Neural cell (in vitro differentiated cells): ENCODE data around the gene GNA12. TPM values are rescaled to one million over a fixed set of nuclear protein-coding genes. Genes with fewer than 3 reads are reported as not detected.

Experiments used
- H2AFZ ChIP-seq: fragments of 200-600, 300-800 bp; sonication (generic), shearing (Covaris generic); 2 replicates; pipeline ENCODE4 v1.6.0; 2014; ENCODE audit warnings: low read depth, mild to moderate bottlenecking, antibody characterized with exemption, low read length, moderate library complexity
- H3F3A ChIP-seq: fragments of 200-600 bp; shearing (Covaris generic); 2 replicates; pipeline ENCODE4 v1.6.1; 2016; ENCODE audit warnings: mild to moderate bottlenecking, moderate library complexity, mixed read lengths, antibody characterized with exemption, low read length; ENCODE audit not compliant: insufficient read depth, poor library complexity, severe bottlenecking
- H3K27ac ChIP-seq: fragments of 200-600, 300-800 bp; sonication (generic), shearing (Covaris generic); 2 replicates; pipeline ENCODE4 v1.5.1; 2014; ENCODE audit warnings: mild to moderate bottlenecking, low read length, moderate library complexity
- H3K27me3 ChIP-seq: fragments of 300-800, 200-600 bp; sonication (generic), shearing (Covaris generic); 2 replicates; pipeline ENCODE4 v1.6.0; 2014; ENCODE audit warnings: mild to moderate bottlenecking, low read depth, low read length, moderate library complexity; ENCODE audit not compliant: insufficient read depth
- H3K36me3 ChIP-seq: fragments of 300-800, 200-600 bp; sonication (generic), shearing (Covaris generic); 2 replicates; pipeline ENCODE4 v1.5.1; 2014; ENCODE audit warnings: mild to moderate bottlenecking, antibody characterized with exemption, low read length, moderate library complexity; ENCODE audit not compliant: insufficient read depth
- H3K4me2 ChIP-seq: fragments of 300-800, 200-600 bp; sonication (generic), shearing (Covaris generic); 2 replicates; pipeline ENCODE4 v1.6.0; 2014; ENCODE audit warnings: mild to moderate bottlenecking, low read length
- H3K4me3 ChIP-seq: fragments of 300-800, 200-600 bp; sonication (generic), shearing (Covaris generic); 2 replicates; pipeline ENCODE4 v1.5.1; 2014; ENCODE audit warnings: mild to moderate bottlenecking, low read length, moderate library complexity
- H3K79me2 ChIP-seq: fragments of 200-600 bp; shearing (Covaris generic); replicated peaks from 2 replicates; pipeline ENCODE4 v1.6.0; 2014; ENCODE audit warnings: mild to moderate bottlenecking, low read length, moderate library complexity; ENCODE audit not compliant: insufficient read depth
- H3K9ac ChIP-seq: fragments of 300-800, 200-600 bp; sonication (generic), shearing (Covaris generic); 2 replicates; pipeline ENCODE4 v1.6.1; 2016; ENCODE audit warnings: mild to moderate bottlenecking, low read length, mixed read lengths
- H3K9me2 ChIP-seq: fragments of 200-600 bp; shearing (Covaris generic); 2 replicates; pipeline ENCODE4 v1.6.1; 2016; ENCODE audit warnings: mild to moderate bottlenecking, low read length, mixed read lengths; ENCODE audit not compliant: insufficient read depth
- H3K9me3 ChIP-seq: fragments of 200-600, 300-800 bp; sonication (generic), shearing (Covaris generic); 2 replicates; pipeline ENCODE4 v1.6.1; 2016; ENCODE audit warnings: mild to moderate bottlenecking, mixed run types, low read length, moderate library complexity, mixed read lengths
- H4K20me1 ChIP-seq: fragments of 200-600 bp; shearing (Covaris generic); 2 replicates; pipeline ENCODE4 v1.6.1; 2016; ENCODE audit warnings: mild to moderate bottlenecking, mixed run types; ENCODE audit not compliant: insufficient read depth
- EP300 ChIP-seq: fragments of 450-650 bp; conservative IDR thresholded peaks from 2 replicates; pipeline ENCODE4 v1.6.1; 2014; ENCODE audit warnings: antibody characterized with exemption, mild to moderate bottlenecking, moderate library complexity; ENCODE audit not compliant: poor library complexity, severe bottlenecking
- EZH2 ChIP-seq: fragments of 200-600, 300-800 bp; shearing (Covaris generic), sonication (generic); IDR thresholded peaks from 2 replicates; pipeline ENCODE4 v1.6.1; 2014; ENCODE audit warnings: antibody characterized with exemption, low read length, borderline replicate concordance, mild to moderate bottlenecking; ENCODE audit not compliant: insufficient read depth, poor library complexity, severe bottlenecking
- MXI1 ChIP-seq: fragments of 450-650 bp; conservative IDR thresholded peaks from 2 replicates; pipeline ENCODE4 v1.6.1; 2014; ENCODE audit warnings: antibody characterized with exemption, mild to moderate bottlenecking; ENCODE audit not compliant: poor library complexity, severe bottlenecking
- POLR2AphosphoS5 ChIP-seq: IDR thresholded peaks from 2 replicates; pipeline ENCODE4 v1.6.1; 2012
- RAD21 ChIP-seq: fragments of 450-650 bp; conservative IDR thresholded peaks from 2 replicates; pipeline ENCODE4 v1.6.1; 2014; ENCODE audit warnings: antibody characterized with exemption, mild to moderate bottlenecking, moderate library complexity
- SMC3 ChIP-seq: fragments of 450-650 bp; conservative IDR thresholded peaks from 2 replicates; pipeline ENCODE4 v1.6.1; 2014; ENCODE audit warnings: antibody characterized with exemption, mild to moderate bottlenecking, moderate library complexity; ENCODE audit not compliant: poor library complexity
- TAF1 ChIP-seq: IDR thresholded peaks from 2 replicates; pipeline ENCODE4 v1.6.1; 2012; ENCODE audit warnings: low read depth
- polyA plus RNA-seq: library from polyadenylated mRNA; depleted of rRNA; stranded (reverse); fragments of >200 nt; gene quantifications from 2 replicates; pipeline ENCODE4 v1.2.3, GENCODE V29; 2014
- TF ChIP-seq, protein P1 (sequence below): fragments of 450-650 bp; IDR thresholded peaks from 2 replicates; pipeline ENCODE4 v1.5.1; 2014; ENCODE audit warnings: antibody characterized with exemption, mild to moderate bottlenecking, moderate library complexity; ENCODE audit not compliant: poor library complexity, severe bottlenecking
- TF ChIP-seq, protein P2 (sequence below): IDR thresholded peaks from 2 replicates; pipeline ENCODE4 v1.6.1; 2012; ENCODE audit warnings: borderline replicate concordance

Gene GNA12
- polyA plus RNA-seq, 1 donor from 2014 or later: 15.5 TPM

DNA sequence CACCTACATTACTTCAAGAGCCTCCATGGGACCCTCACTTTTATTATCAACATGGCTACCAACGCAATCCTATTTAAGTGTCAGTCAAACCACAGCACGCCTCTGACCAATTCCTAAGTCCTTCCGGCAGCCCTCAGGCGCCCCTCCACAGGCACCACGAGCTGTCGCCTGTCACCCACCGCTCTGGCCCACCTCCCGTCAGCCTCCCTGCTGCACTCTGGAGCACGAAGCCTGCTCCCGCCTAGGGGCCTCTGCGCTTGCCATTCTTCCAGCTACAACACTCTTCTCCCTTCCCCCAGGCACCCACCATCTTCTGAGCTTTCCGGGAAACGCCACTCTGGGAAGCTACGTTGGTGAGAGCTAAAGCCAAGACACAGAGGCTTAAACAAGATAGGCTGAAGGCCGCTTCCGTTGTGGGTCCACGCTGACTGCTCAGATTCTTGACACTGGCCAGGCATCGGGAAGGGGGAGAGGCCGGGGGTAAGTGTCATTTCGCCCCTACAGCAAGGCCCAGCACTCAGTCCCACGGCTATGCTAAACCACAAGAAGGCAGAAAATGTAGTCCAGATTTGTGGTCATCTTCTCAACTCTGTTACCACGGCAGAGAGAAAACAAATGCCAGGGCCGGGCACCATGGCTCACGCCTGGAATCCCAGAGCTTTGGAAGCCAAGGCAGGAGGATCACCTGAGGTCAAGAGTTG lies 56.7 kb downstream of the GNA12 start:
- H3K36me3 ChIP-seq: no peaks in the 10 kb centered on the region
- H3K9me3 ChIP-seq: no peaks in the 10 kb centered on the region
- no peaks in the 10 kb centered on the region for H4K20me1 ChIP-seq
- H3K4me2 ChIP-seq: no peak overlapping the region
- no peaks in the 10 kb centered on the region for H3K27me3 ChIP-seq
- H2AFZ ChIP-seq: no peak overlapping the region
- no peak overlapping the region for H3K4me3 ChIP-seq
- H3K9me2 ChIP-seq: no peaks in the 10 kb centered on the region
- peaks cover 3% of the 10 kb centered on the region for H3K79me2 ChIP-seq
- TF ChIP-seq EZH2: no peak
- TF ChIP-seq MXI1: no peak
- no peak for TF ChIP-seq TAF1
- no peak for TF ChIP-seq SMC3
- TF ChIP-seq, protein P1, sequence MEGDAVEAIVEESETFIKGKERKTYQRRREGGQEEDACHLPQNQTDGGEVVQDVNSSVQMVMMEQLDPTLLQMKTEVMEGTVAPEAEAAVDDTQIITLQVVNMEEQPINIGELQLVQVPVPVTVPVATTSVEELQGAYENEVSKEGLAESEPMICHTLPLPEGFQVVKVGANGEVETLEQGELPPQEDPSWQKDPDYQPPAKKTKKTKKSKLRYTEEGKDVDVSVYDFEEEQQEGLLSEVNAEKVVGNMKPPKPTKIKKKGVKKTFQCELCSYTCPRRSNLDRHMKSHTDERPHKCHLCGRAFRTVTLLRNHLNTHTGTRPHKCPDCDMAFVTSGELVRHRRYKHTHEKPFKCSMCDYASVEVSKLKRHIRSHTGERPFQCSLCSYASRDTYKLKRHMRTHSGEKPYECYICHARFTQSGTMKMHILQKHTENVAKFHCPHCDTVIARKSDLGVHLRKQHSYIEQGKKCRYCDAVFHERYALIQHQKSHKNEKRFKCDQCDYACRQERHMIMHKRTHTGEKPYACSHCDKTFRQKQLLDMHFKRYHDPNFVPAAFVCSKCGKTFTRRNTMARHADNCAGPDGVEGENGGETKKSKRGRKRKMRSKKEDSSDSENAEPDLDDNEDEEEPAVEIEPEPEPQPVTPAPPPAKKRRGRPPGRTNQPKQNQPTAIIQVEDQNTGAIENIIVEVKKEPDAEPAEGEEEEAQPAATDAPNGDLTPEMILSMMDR: no peak
- TF ChIP-seq, protein P2, sequence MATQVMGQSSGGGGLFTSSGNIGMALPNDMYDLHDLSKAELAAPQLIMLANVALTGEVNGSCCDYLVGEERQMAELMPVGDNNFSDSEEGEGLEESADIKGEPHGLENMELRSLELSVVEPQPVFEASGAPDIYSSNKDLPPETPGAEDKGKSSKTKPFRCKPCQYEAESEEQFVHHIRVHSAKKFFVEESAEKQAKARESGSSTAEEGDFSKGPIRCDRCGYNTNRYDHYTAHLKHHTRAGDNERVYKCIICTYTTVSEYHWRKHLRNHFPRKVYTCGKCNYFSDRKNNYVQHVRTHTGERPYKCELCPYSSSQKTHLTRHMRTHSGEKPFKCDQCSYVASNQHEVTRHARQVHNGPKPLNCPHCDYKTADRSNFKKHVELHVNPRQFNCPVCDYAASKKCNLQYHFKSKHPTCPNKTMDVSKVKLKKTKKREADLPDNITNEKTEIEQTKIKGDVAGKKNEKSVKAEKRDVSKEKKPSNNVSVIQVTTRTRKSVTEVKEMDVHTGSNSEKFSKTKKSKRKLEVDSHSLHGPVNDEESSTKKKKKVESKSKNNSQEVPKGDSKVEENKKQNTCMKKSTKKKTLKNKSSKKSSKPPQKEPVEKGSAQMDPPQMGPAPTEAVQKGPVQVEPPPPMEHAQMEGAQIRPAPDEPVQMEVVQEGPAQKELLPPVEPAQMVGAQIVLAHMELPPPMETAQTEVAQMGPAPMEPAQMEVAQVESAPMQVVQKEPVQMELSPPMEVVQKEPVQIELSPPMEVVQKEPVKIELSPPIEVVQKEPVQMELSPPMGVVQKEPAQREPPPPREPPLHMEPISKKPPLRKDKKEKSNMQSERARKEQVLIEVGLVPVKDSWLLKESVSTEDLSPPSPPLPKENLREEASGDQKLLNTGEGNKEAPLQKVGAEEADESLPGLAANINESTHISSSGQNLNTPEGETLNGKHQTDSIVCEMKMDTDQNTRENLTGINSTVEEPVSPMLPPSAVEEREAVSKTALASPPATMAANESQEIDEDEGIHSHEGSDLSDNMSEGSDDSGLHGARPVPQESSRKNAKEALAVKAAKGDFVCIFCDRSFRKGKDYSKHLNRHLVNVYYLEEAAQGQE: no peak
- TF ChIP-seq POLR2AphosphoS5: no peak
- no peak for TF ChIP-seq RAD21
- no peak for TF ChIP-seq EP300
- H3K9ac ChIP-seq: no peak overlapping the region
- no peaks in the 10 kb centered on the region for H3F3A ChIP-seq
- H3K27ac ChIP-seq: no peak overlapping the region

DNA sequence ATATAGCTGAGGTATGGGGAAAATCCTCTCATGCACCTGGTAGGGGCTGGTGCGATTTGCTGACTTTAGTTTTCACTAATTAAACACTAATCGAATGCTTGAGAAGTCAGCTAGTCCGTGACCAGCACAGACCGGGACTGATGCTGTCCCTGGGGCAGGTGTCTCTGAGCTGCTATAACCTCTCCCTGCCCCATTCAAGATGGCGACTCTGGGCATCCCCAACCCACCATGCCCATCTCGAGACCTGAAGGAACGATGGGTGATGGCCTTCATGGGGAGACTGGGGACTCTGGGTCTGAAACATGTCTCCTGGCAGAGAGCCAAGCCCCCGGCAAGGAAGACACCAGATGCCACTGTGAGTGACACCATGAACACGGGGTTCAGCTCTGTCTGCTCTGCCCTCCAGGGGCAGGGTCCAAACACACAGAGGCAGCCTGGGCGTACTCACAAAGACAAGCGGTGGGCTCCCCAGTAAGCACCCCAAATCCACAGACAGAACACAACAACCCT lies 57.4 kb downstream of the GNA12 start:
- Histone ChIP-seq H3K9me2 (no peaks in the 10 kb centered on the region), H3K4me2 (no peak overlapping the region), H3K27ac (no peak overlapping the region), H3F3A (no peaks in the 10 kb centered on the region), H3K27me3 (no peaks in the 10 kb centered on the region), H3K36me3 (no peaks in the 10 kb centered on the region), H3K9me3 (no peaks in the 10 kb centered on the region), H3K79me2 (peaks cover 3% of the 10 kb centered on the region), H3K4me3 (no peak overlapping the region), H4K20me1 (no peaks in the 10 kb centered on the region), H3K9ac (no peak overlapping the region), H2AFZ (no peak overlapping the region)
- TF ChIP-seq EZH2: no peak
- TF ChIP-seq, protein P2: no peak
- TF ChIP-seq, protein P1: no peak
- TF ChIP-seq EP300: no peak
- no peak for TF ChIP-seq TAF1
- no peak for TF ChIP-seq MXI1
- TF ChIP-seq SMC3: no peak
- no peak for TF ChIP-seq RAD21
- TF ChIP-seq POLR2AphosphoS5: no peak
